Measurements from ENCODE around the gene MRPL17. TPM values are rescaled to one million over a fixed set of nuclear protein-coding genes. Genes with fewer than 3 reads are reported as not detected.

The MRPL17 gene
- total and polyA plus RNA-seq, 2 experiments from 2014 or later, result 26.7 to 81.8 TPM

- ATAC-seq, result no peak
- Histone ChIP-seq H3K79me2 (replicated peaks; ENCODE audit: insufficient read depth) (no peaks in the 10 kb centered on the region), H3K4me2 (no peak overlapping the region), H3F3A (replicated peaks; ENCODE audit: low read depth) (no peaks in the 10 kb centered on the region; the same call in 1 of the 2 replicates), H2AFZ (no peak overlapping the region), H3K27ac (ENCODE audit: low read depth) (no peak overlapping the region), H3K9me2 (ENCODE audit: insufficient read depth) (no peaks in the 10 kb centered on the region), H3K27me3 (ENCODE audit: insufficient read depth) (peaks cover 40% of the 10 kb centered on the region), H3K4me3 (no peak overlapping the region), H4K20me1 (replicated peaks; ENCODE audit: insufficient read depth) (no peaks in the 10 kb centered on the region), H3K36me3 (ENCODE audit: insufficient read depth) (no peaks in the 10 kb centered on the region), H3K4me1 (ENCODE audit: insufficient read depth) (no peaks in the 10 kb centered on the region; the same call in 1 of the 2 replicates)
- H3K9me3 Mint-ChIP-seq, result no peaks in the 10 kb centered on the region; the same call in 2 of the 3 replicates
- peak overlapping the region; percentile 38 for H3K4me3 Mint-ChIP-seq
- peaks cover 8% of the 10 kb centered on the region; the same call in 2 of the 3 replicates for H3K36me3 Mint-ChIP-seq (ENCODE audit: low read depth)
- H3K27ac Mint-ChIP-seq, result no peak overlapping the region
- peaks cover 9% of the 10 kb centered on the region for H3K4me1 Mint-ChIP-seq
- peaks cover 31% of the 10 kb centered on the region for H3K27me3 Mint-ChIP-seq (ENCODE audit: insufficient read depth, low read depth, poor library complexity)
- no peak for DNase-seq (ENCODE audit: low spot score)
- TF ChIP-seq POLR2AphosphoS5 (IDR thresholded peaks at IDR 0.05; ENCODE audit: low read depth) (no peak), CTCF (conservative IDR thresholded peaks at IDR 0.05; ENCODE audit: low read depth in 2 of 2) (no peak), ZNF114 (CRISPR knock-in tag; IDR thresholded peaks at IDR 0.05) (no peak), JUNB (IDR thresholded peaks at IDR 0.05; ENCODE audit: unreplicated experiment) (no peak), REST (IDR thresholded peaks at IDR 0.05; ENCODE audit: unreplicated experiment) (no peak), ETS1 (IDR thresholded peaks at IDR 0.05) (no peak), ZNF331 (CRISPR knock-in tag; IDR thresholded peaks at IDR 0.05; ENCODE audit: low read depth) (no peak), NANOG (IDR thresholded peaks at IDR 0.05; ENCODE audit: borderline replicate concordance) (no peak), EZH2phosphoT487 (IDR thresholded peaks at IDR 0.05; ENCODE audit: unreplicated experiment) (no peak), CREB1 (CRISPR knock-in tag; IDR thresholded peaks at IDR 0.05; ENCODE audit: low read depth) (no peak), EZH2 (IDR thresholded peaks at IDR 0.05; ENCODE audit: low read depth, unreplicated experiment) (no peak), STAT1 (IDR thresholded peaks at IDR 0.05; ENCODE audit: unreplicated experiment) (no peak), ZNF462 (CRISPR knock-in tag; IDR thresholded peaks at IDR 0.05) (no peak)
Observed at GRCh38 chr11:6631361-6631890, 51.7 kb downstream of the MRPL17 start.

All from GM23338 (cell line).